ENCODE measurements around the gene VANGL1. TPM values are rescaled to one million over a fixed set of nuclear protein-coding genes. Genes with fewer than 3 reads are reported as not detected.

Gene VANGL1
- total RNA-seq, 1 experiment from 2014 or later = 23.1 TPM

GRCh38 chr1:115643225-115643624, 1.5 kb downstream of the VANGL1 start:
- BruUV-seq (replicated peaks) = TSS peak; percentile 33
- Histone ChIP-seq H3K9me3 (ENCODE audit: low read length) (no peaks in the 10 kb centered on the region), H3K9ac (ENCODE audit: low read length) (peak overlapping the region; percentile 82), H3K4me3 (ENCODE audit: low read length) (peak overlapping the region; percentile 76), H3K4me1 (ENCODE audit: insufficient read depth, low read length) (peaks cover 29% of the 10 kb centered on the region), H3K4me2 (ENCODE audit: low read length) (peak overlapping the region; percentile 92), H3K27me3 (ENCODE audit: low read length) (no peaks in the 10 kb centered on the region), H3K36me3 (ENCODE audit: low read depth, low read length) (no peaks in the 10 kb centered on the region), H3K27ac (ENCODE audit: low read length) (no peak overlapping the region), H3K79me2 (ENCODE audit: low read length) (peaks cover 62% of the 10 kb centered on the region), H2AFZ (ENCODE audit: low read length) (peak overlapping the region; percentile 66), H3F3A (ENCODE audit: low read length, unreplicated experiment) (no peaks in the 10 kb centered on the region), H4K20me1 (ENCODE audit: low read length) (peaks cover 35% of the 10 kb centered on the region; the same call in 1 of the 2 replicates), H3K9me2 (replicated peaks; ENCODE audit: low read length) (no peaks in the 10 kb centered on the region)
- ChIA-PET CTCF (interaction anchor here (0.7 to 2.7 kb wide), 2 partner anchors 63 to 122 kb away, joined by 6 to 26 read pairs; no protein-coding TSS in a partner anchor), POLR2A (ENCODE audit: unreplicated experiment) (no interaction called here)
- TF ChIP-seq EZH2 (IDR thresholded peaks at IDR 0.05; ENCODE audit: low read length, unreplicated experiment) (no peak), CTCF (conservative IDR thresholded peaks at IDR 0.05; ENCODE audit: low read depth, low read length) (no peak), EZH2phosphoT487 (IDR thresholded peaks at IDR 0.05; ENCODE audit: borderline replicate concordance, low read length) (no peak)
- DNase-seq (no peak), ATAC-seq (no peak)
- intact Hi-C loops (cut with micrococcal nuclease) = loop anchor here (2.0 kb wide), 2 partner anchors 28 to 72 kb away; no protein-coding TSS in a partner anchor

DNA sequence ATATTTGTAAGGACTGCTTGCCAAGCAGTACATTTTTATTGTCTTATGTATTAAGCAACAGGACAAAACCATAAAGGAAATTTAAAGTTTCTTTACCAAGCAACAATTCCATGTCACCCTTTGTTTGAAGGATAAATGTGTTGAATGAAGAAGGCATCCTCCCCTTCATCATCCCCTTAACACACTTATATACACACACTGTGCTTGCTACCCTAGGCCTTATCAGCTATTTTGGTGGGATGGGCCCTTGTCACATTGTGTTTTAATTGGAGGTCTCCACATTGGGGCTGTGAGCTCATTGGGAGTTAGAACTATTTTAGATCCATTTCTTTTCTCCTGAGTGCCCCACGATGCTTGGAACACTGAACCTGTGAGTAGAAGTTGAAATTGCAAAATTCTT, 1.9 kb downstream of the VANGL1 start:
- H3K27me3 ChIP-seq (ENCODE audit: low read length) = no peaks in the 10 kb centered on the region
- no peaks in the 10 kb centered on the region for H3F3A ChIP-seq (ENCODE audit: low read length, unreplicated experiment)
- POLR2A ChIA-PET (ENCODE audit: unreplicated experiment) = interaction anchor here (0.7 kb wide), 1 partner anchor 50 kb away, joined by 3 read pairs; no protein-coding TSS in a partner anchor
- no peak overlapping the region for H2AFZ ChIP-seq (ENCODE audit: low read length)
- ATAC-seq (no peak), DNase-seq (no peak)
- CTCF ChIA-PET = interaction anchor here (2.7 kb wide), 1 partner anchor 63 kb away, joined by 26 read pairs; no protein-coding TSS in a partner anchor
- H3K9me2 ChIP-seq (replicated peaks; ENCODE audit: low read length) = no peaks in the 10 kb centered on the region
- peaks cover 35% of the 10 kb centered on the region; the same call in 1 of the 2 replicates for H4K20me1 ChIP-seq (ENCODE audit: low read length)
- H3K27ac ChIP-seq (ENCODE audit: low read length) = no peak overlapping the region
- H3K4me3 ChIP-seq (ENCODE audit: low read length) = peak overlapping the region; percentile 76
- H3K36me3 ChIP-seq (ENCODE audit: low read depth, low read length) = no peaks in the 10 kb centered on the region
- TF ChIP-seq CTCF (conservative IDR thresholded peaks at IDR 0.05; ENCODE audit: low read depth, low read length) (no peak), EZH2phosphoT487 (IDR thresholded peaks at IDR 0.05; ENCODE audit: borderline replicate concordance, low read length) (no peak), EZH2 (IDR thresholded peaks at IDR 0.05; ENCODE audit: low read length, unreplicated experiment) (no peak)
- no TSS peak for BruUV-seq (replicated peaks)
- no peaks in the 10 kb centered on the region for H3K9me3 ChIP-seq (ENCODE audit: low read length)
- peak overlapping the region; percentile 92 for H3K4me2 ChIP-seq (ENCODE audit: low read length)
- intact Hi-C loops (cut with micrococcal nuclease) = loop anchor here (2.0 kb wide), 2 partner anchors 27 to 71 kb away; no protein-coding TSS in a partner anchor
- peaks cover 66% of the 10 kb centered on the region for H3K79me2 ChIP-seq (ENCODE audit: low read length)
- no peak overlapping the region; the same call in 1 of the 2 replicates for H3K9ac ChIP-seq (ENCODE audit: low read length)
- H3K4me1 ChIP-seq (ENCODE audit: insufficient read depth, low read length) = peaks cover 29% of the 10 kb centered on the region

DNA sequence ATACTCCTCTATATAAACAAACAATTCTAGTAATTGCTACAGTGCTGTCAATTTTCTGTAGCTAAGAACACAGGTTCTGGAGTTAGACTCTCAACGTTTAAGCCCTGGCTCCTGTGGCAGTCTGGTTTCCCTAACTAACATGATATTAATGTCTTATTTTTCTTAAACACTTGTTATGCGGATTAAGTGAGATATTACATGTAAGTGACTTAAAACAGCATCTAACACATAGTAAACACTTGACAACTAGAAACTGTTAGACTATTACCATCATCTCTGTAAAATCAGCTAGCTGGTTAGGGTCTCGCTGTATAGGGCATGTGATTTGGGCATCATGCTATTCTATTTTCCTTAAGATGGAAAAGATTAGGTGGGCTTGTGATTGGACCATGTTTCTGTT, 2.3 kb downstream of the VANGL1 start:
- no peak for TF ChIP-seq EZH2phosphoT487 (IDR thresholded peaks at IDR 0.05; ENCODE audit: borderline replicate concordance, low read length)
- TF ChIP-seq CTCF (conservative IDR thresholded peaks at IDR 0.05; ENCODE audit: low read depth, low read length) = no peak
- TF ChIP-seq EZH2 (IDR thresholded peaks at IDR 0.05; ENCODE audit: low read length, unreplicated experiment) = no peak
- Histone ChIP-seq H3K9ac (ENCODE audit: low read length) (no peak overlapping the region; the same call in 1 of the 2 replicates), H3K79me2 (ENCODE audit: low read length) (peaks cover 71% of the 10 kb centered on the region), H3K4me1 (ENCODE audit: insufficient read depth, low read length) (peaks cover 29% of the 10 kb centered on the region), H3K27me3 (ENCODE audit: low read length) (no peaks in the 10 kb centered on the region), H3K9me2 (replicated peaks; ENCODE audit: low read length) (no peaks in the 10 kb centered on the region), H3K36me3 (ENCODE audit: low read depth, low read length) (no peaks in the 10 kb centered on the region), H3K4me3 (ENCODE audit: low read length) (peak overlapping the region; percentile 76), H2AFZ (ENCODE audit: low read length) (no peak overlapping the region), H4K20me1 (ENCODE audit: low read length) (peaks cover 35% of the 10 kb centered on the region; the same call in 1 of the 2 replicates), H3K4me2 (ENCODE audit: low read length) (peak overlapping the region; percentile 92), H3F3A (ENCODE audit: low read length, unreplicated experiment) (no peaks in the 10 kb centered on the region), H3K27ac (ENCODE audit: low read length) (no peak overlapping the region), H3K9me3 (ENCODE audit: low read length) (no peaks in the 10 kb centered on the region)
- POLR2A ChIA-PET (ENCODE audit: unreplicated experiment) = interaction anchor here (0.7 kb wide), 1 partner anchor 50 kb away, joined by 3 read pairs; no protein-coding TSS in a partner anchor
- intact Hi-C loops (cut with micrococcal nuclease) = no loop called here
- ATAC-seq (no peak), DNase-seq (no peak)
- CTCF ChIA-PET = no interaction called here
- BruUV-seq (replicated peaks) = no TSS peak

Data from PC-3 (cell line).